KMS-11 (cell line): ENCODE data around the gene SLC41A3.
"Not testable (repeated sequence)": the region's sequence is repeated elsewhere in the genome, so short reads cannot be mapped to it uniquely, and the experiment has no call there.

Experiments used
- H2AFZ ChIP-seq: fragments of 200-600 bp; sonication (generic); 2 replicates; pipeline ENCODE4 v1.6.1; 2016; ENCODE audit warnings: antibody characterized with exemption, mixed run types, low read depth
- H3K27ac ChIP-seq: fragments of 200-600 bp; sonication (generic); 2 replicates; pipeline ENCODE4 v1.6.1; 2016; ENCODE audit warnings: mild to moderate bottlenecking, mixed run types
- H3K27me3 ChIP-seq: fragments of 200-600 bp; sonication (generic); 2 replicates; pipeline ENCODE4 v1.6.1; 2017; ENCODE audit warnings: mild to moderate bottlenecking, low read depth, mixed run types, moderate library complexity; ENCODE audit not compliant: insufficient read depth
- H3K36me3 ChIP-seq: fragments of 200-600 bp; sonication (generic); 2 replicates; pipeline ENCODE4 v1.6.1; 2017; ENCODE audit warnings: mild to moderate bottlenecking, mixed run types; ENCODE audit not compliant: insufficient read depth
- H3K4me1 ChIP-seq: fragments of 200-600 bp; sonication (generic); 2 replicates; pipeline ENCODE4 v1.6.1; 2016; ENCODE audit warnings: mild to moderate bottlenecking, low read depth, mixed run types; ENCODE audit not compliant: poor library complexity, severe bottlenecking
- H3K4me2 ChIP-seq: fragments of 200-600 bp; sonication (generic); 2 replicates; pipeline ENCODE4 v1.7.0; 2016; ENCODE audit warnings: mild to moderate bottlenecking, mixed run types
- H3K4me3 ChIP-seq: fragments of 200-600 bp; sonication (generic); IDR thresholded peaks from 2 replicates; pipeline ENCODE4 v1.6.1; 2017; ENCODE audit warnings: low read depth, low read length, mixed read lengths; ENCODE audit not compliant: insufficient read depth
- H3K79me2 ChIP-seq: fragments of 200-600 bp; sonication (generic); 2 replicates; pipeline ENCODE4 v1.6.1; 2016; ENCODE audit warnings: low read depth, mixed run types; ENCODE audit not compliant: insufficient read depth
- H3K9ac ChIP-seq: fragments of 200-600 bp; sonication (generic); 2 replicates; pipeline ENCODE4 v1.6.1; 2016; ENCODE audit warnings: mild to moderate bottlenecking, mixed run types
- H4K20me1 ChIP-seq: fragments of 200-600 bp; sonication (generic); 2 replicates; pipeline ENCODE4 v1.6.1; 2016; ENCODE audit warnings: mild to moderate bottlenecking, mixed run types; ENCODE audit not compliant: insufficient read depth
- CTCF ChIP-seq: fragments of 200-600 bp; sonication (generic); conservative IDR thresholded peaks from 2 replicates; pipeline ENCODE4 v1.6.1; 2017; ENCODE audit warnings: low read depth, mild to moderate bottlenecking, antibody characterized with exemption, low read length, moderate library complexity, mixed read lengths

Gene SLC41A3

GRCh38 chr3:126003447-126004190, 80.3 kb downstream of the SLC41A3 start:
- Histone ChIP-seq H3K27me3 (no peaks in the 10 kb centered on the region), H3K4me2 (no peak overlapping the region), H3K4me3 (no peak overlapping the region), H3K9ac (no peak overlapping the region), H3K4me1 (no peaks in the 10 kb centered on the region), H3K27ac (no peak overlapping the region), H3K36me3 (no peaks in the 10 kb centered on the region), H4K20me1 (no peaks in the 10 kb centered on the region), H3K79me2 (no peaks in the 10 kb centered on the region), H2AFZ (no peak overlapping the region)
- no peak for TF ChIP-seq CTCF

GRCh38 chr3:126002189-126002588, 81.7 kb downstream of the SLC41A3 start:
- Histone ChIP-seq H3K4me2 (no peak overlapping the region), H3K36me3 (no peaks in the 10 kb centered on the region), H3K27ac (no peak overlapping the region), H3K27me3 (no peaks in the 10 kb centered on the region), H3K4me3 (no peak overlapping the region), H3K4me1 (no peaks in the 10 kb centered on the region), H3K9ac (no peak overlapping the region), H2AFZ (no peak overlapping the region), H4K20me1 (no peaks in the 10 kb centered on the region), H3K79me2 (no peaks in the 10 kb centered on the region)
- no peak for TF ChIP-seq CTCF

- H3K4me3 ChIP-seq, H3K4me1 ChIP-seq, H2AFZ ChIP-seq, H4K20me1 ChIP-seq, H3K79me2 ChIP-seq, H3K9ac ChIP-seq, H3K36me3 ChIP-seq, H3K27me3 ChIP-seq, H3K27ac ChIP-seq, H3K4me2 ChIP-seq: not testable (repeated sequence)
These were observed 87.2 kb downstream of the SLC41A3 start for GRCh38 chr3:125996751-125997150.

- peak overlapping the region; percentile 67 for H3K9ac ChIP-seq
- H3K4me3 ChIP-seq: peak overlapping the region; percentile 98
- TF ChIP-seq CTCF: no peak
- no peaks in the 10 kb centered on the region for H4K20me1 ChIP-seq
- no peaks in the 10 kb centered on the region for H3K36me3 ChIP-seq
- H3K27ac ChIP-seq: peak overlapping the region; percentile 58
- peak overlapping the region; percentile 94 for H2AFZ ChIP-seq
- no peaks in the 10 kb centered on the region for H3K27me3 ChIP-seq
- H3K79me2 ChIP-seq: no peaks in the 10 kb centered on the region
- peak overlapping the region; percentile 98 for H3K4me2 ChIP-seq
- H3K4me1 ChIP-seq: peaks cover 17% of the 10 kb centered on the region
These were observed 93.5 kb downstream of the SLC41A3 start for GRCh38 chr3:125990253-125990970.

GRCh38 chr3:125984951-125985350, 99.0 kb downstream of the SLC41A3 start:
- not testable (repeated sequence) for H3K27ac ChIP-seq

GRCh38 chr3:125977104-125977503, 106.8 kb downstream of the SLC41A3 start:
- not testable (repeated sequence) for H2AFZ ChIP-seq, H3K36me3 ChIP-seq, H3K79me2 ChIP-seq, H3K4me2 ChIP-seq, H4K20me1 ChIP-seq, H3K27me3 ChIP-seq, H3K27ac ChIP-seq, H3K4me1 ChIP-seq, H3K4me3 ChIP-seq, H3K9ac ChIP-seq

More at GRCh38 chr3:125984951-125985350, 99.0 kb downstream of the SLC41A3 start:
- not testable (repeated sequence) for H2AFZ ChIP-seq, H3K4me3 ChIP-seq, H3K4me2 ChIP-seq, H3K9ac ChIP-seq, H3K27me3 ChIP-seq, H3K36me3 ChIP-seq, H3K79me2 ChIP-seq, H4K20me1 ChIP-seq
- H3K4me1 ChIP-seq: peaks cover 24% of the 10 kb centered on the region

GRCh38 chr3:125976003-125976390, 107.9 kb downstream of the SLC41A3 start:
- not testable (repeated sequence) for H3K27ac ChIP-seq, H3K36me3 ChIP-seq, H3K27me3 ChIP-seq, H3K4me3 ChIP-seq, H3K9ac ChIP-seq, H3K79me2 ChIP-seq, H3K4me2 ChIP-seq, H4K20me1 ChIP-seq, H3K4me1 ChIP-seq, H2AFZ ChIP-seq
